IPS-11a (cell line): ENCODE results near the gene GLYR1.
"Not testable (repeated sequence)": the region's sequence is repeated elsewhere in the genome, so short reads cannot be mapped to it uniquely, and the experiment has no call there.

Experiments used
- H3K4me3 ChIP-seq: one replicate; pipeline ENCODE4 v1.5.1; 2013; ENCODE audit warnings: low read depth, low read length, control low read depth

GLYR1 gene

GRCh38 chr16:4846901-4847773 is at the start of gene GLYR1, which contains the start of gene UBN1:
Gene GLYR1 (minus strand): TSS chr16:4847288. CDS start chr16:4847265, 23 bp downstream.
Gene UBN1 (plus strand): TSS chr16:4847481. CDS start chr16:4852918, 5,437 bp downstream.
- peak within 1 kb of the TSS; percentile 83 for H3K4me3 ChIP-seq

GRCh38 chr16:4896761-4897160 is 49.7 kb upstream of the GLYR1 start:
- not testable (repeated sequence) for H3K4me3 ChIP-seq

- no peak overlapping the region for H3K4me3 ChIP-seq
These were observed 48.3 kb upstream of the GLYR1 start for GRCh38 chr16:4895366-4895765.

GRCh38 chr16:4894276-4895150 is 47.4 kb upstream of the GLYR1 start:
- H3K4me3 ChIP-seq, result no peak overlapping the region

GRCh38 chr16:4893103-4893862 is 46.2 kb upstream of the GLYR1 start:
- no peak overlapping the region for H3K4me3 ChIP-seq

GRCh38 chr16:4892361-4893102 is 45.4 kb upstream of the GLYR1 start:
- no peak overlapping the region for H3K4me3 ChIP-seq

- H3K4me3 ChIP-seq, result no peak overlapping the region
These were observed 44.8 kb upstream of the GLYR1 start for GRCh38 chr16:4891886-4892216.

- H3K4me3 ChIP-seq, result no peak overlapping the region
These were observed 44.2 kb upstream of the GLYR1 start for GRCh38 chr16:4891097-4891885.

- H3K4me3 ChIP-seq, result no peak overlapping the region
These were observed 43.6 kb upstream of the GLYR1 start for GRCh38 chr16:4890686-4891085.

- H3K4me3 ChIP-seq, result no peak overlapping the region
These were observed 42.9 kb upstream of the GLYR1 start for GRCh38 chr16:4890026-4890425.

GRCh38 chr16:4888428-4889135 is 41.5 kb upstream of the GLYR1 start:
- no peak overlapping the region for H3K4me3 ChIP-seq

- no peak overlapping the region for H3K4me3 ChIP-seq
These were observed 39.1 kb upstream of the GLYR1 start for GRCh38 chr16:4886151-4886550.

- H3K4me3 ChIP-seq, result no peak overlapping the region
These were observed 38.1 kb upstream of the GLYR1 start for GRCh38 chr16:4884972-4885874.

GRCh38 chr16:4884209-4884608 is 37.1 kb upstream of the GLYR1 start:
- H3K4me3 ChIP-seq, result no peak overlapping the region

GRCh38 chr16:4883501-4883900 is 36.4 kb upstream of the GLYR1 start:
- H3K4me3 ChIP-seq, result no peak overlapping the region

- no peak overlapping the region for H3K4me3 ChIP-seq
These were observed 35.7 kb upstream of the GLYR1 start for GRCh38 chr16:4882633-4883285.

- H3K4me3 ChIP-seq, result no peak overlapping the region
These were observed 35.0 kb upstream of the GLYR1 start for GRCh38 chr16:4882000-4882632.
